ENCODE results near the gene RAET1L.
"Not testable (repeated sequence)": the region's sequence is repeated elsewhere in the genome, so short reads cannot be mapped to it uniquely, and the experiment has no call there.

Gene RAET1L, protein sequence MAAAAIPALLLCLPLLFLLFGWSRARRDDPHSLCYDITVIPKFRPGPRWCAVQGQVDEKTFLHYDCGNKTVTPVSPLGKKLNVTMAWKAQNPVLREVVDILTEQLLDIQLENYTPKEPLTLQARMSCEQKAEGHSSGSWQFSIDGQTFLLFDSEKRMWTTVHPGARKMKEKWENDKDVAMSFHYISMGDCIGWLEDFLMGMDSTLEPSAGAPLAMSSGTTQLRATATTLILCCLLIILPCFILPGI

GRCh38 chr6:150025201-150025917 is at the start of gene RAET1L:
RAET1L (minus strand) TSS chr6:150025532; CDS start chr6:150025471, 61 bp downstream.
- DNase-seq, result peak; percentile 22

DNA sequence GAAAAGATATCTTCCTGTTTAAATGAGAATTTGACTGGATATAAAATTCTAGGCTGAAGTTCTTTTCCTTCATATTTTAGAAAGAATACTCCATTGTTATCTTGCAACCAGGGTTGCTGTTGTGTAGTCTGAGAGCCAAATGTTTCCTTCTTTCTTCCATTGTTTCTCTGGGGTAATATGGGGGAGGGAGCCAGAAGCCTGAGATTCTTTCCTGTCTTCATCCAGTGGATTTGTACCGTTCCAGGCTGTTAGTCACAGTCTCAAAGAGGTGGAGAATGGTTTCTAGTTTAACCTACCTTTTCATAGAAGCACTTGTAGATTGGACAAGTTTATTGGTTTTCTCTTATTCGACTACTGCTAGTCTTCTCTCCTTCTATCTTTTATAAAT is 49.7 kb upstream of the RAET1L start:
- no peak for DNase-seq

DNA sequence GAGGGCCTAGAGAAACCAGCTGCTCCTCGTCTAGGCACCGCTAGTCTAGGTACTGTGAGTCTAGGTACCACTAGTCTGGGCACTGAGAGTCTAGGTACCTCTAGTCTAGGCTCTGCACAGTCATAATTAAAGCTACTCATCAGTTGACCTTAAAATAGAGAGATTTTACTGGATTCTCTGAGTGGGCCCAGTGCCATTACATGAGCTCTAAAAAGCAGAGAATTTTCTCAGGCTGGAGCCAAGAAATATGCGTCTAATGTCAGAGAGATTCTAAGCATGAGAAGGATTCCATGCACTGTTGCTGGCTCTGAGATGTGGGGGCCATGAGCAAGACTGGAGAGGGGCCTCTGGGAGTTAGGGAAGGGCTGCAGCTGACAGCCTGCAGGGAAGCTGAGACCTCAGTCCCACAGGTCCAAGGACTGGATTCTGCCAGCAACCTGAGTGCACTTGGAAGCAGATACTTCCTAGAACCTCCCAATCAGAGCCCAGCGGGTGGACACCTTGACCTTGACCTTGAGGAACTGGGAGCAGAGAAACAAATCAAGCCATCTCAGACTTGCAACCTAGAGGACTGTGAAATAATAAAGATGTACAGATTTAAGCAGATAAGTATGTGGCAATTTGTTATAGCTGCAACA is 49.2 kb upstream of the RAET1L start:
- DNase-seq, result not testable (repeated sequence)

DNA sequence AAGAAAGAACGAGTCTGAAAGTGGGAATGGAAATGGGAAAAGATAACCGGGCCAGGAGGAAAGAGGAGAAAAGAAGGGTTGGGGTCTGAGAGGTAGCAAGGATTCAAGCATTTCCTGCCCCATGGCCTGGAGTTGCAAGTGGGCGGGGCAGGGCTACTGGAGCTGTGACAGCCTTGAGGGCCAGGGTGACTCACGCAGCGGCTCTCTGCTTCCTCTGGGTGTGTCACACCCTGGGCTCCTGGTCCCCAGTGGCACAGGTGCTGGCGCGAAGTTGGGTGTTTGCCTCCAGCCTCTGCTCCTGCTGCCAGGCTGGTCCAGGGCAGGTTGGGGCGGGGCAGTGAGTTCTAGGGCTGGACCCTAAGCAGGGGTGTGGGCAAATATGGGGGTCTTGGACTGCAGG is 46.9 kb upstream of the RAET1L start:
- peak; percentile 51 for DNase-seq

DNA sequence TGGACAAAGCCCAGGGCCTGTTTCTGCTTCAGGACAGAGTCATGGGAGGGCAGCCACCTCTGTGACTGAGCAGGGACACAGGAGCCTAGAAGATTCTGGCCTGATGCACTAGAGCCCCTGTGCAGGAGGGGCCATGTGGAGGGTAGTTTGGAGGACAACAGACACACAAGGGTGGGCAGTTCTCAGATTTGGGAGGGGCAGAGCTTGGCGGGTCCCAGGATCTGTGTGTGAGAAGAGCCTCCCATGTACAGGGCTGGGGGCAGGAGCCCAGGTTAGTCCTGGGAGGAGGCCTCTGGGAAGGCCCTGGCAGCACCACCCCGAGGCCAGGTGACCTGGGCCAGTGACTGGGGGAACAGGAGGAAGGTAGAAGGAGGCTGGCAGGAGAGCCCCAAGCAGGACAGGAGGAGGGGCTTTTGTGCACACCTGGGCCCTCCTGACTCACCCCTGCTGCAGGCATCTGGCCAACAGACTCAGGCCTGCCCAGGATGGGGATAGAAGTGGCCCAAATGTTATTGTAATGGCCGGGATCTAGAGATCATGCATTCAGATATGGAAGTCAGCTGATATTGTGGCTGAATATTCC is 45.0 kb upstream of the RAET1L start:
- no peak for DNase-seq

DNA sequence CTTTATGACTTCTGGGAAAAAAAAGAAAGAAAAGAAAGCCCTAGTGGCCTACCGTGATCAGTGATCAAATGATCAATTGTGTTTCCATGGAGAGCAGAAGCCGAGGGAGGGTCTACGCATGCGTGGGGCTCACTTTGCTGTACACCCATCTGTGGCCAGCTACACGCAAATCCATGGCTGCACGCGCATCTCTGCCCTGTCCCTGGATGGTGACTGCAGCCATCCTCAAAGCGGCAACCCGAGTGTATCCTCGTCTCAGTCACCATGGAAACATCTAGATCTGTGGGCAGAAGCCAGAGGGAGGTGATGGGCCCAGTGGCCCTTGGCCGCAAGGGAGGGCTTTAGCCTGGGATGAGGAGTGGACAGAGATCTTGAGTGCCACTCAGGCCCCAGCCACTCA is 44.4 kb upstream of the RAET1L start:
- no peak for DNase-seq

- DNase-seq, result peak; percentile 64
These were observed 43.7 kb upstream of the RAET1L start, which contains the start of gene ULBP3 for GRCh38 chr6:150068720-150069648. ULBP3 (minus strand) TSS chr6:150069121; CDS start chr6:150069066, 55 bp downstream.

DNA sequence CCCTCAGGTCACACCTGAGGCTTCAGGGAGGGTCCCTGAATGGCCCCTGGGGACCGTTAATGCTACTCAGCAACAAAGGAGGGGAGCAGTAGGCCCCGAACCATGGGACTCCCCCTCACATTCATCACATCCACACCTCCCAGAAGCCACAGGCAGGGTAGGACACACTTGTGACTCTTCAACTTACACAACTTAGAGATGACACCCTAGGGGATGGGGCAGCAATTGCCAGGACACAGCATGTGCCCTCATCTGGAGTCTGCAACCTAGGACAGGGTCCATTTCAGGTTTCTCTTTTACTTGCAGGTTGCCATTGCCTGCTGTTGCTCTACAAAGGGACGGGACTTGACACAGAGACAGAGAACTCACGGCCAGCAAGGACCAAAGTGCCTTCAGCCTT is 42.8 kb upstream of the RAET1L start:
- no peak for DNase-seq

DNA sequence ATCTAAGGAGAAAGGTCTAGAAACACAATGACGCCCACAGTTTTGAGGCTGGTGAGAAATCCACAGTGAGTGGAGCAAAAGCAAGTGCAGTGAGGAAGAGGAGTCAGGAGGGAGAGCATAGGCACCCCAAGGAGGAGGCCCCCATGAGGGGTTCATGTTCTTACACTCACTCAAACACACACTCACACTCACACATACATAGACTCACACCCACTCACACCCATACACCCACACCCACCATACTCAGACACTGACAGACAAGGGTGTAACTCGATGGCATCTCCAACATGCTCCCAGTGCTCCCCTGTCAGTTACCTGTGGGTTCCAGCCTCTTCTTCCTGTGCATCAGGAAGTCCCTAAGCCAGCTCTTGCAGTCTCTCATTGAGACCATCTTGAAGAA is 39.8 kb upstream of the RAET1L start:
- DNase-seq, result no peak

- no peak for DNase-seq
These were observed 38.3 kb upstream of the RAET1L start for GRCh38 chr6:150063640-150064039.

DNA sequence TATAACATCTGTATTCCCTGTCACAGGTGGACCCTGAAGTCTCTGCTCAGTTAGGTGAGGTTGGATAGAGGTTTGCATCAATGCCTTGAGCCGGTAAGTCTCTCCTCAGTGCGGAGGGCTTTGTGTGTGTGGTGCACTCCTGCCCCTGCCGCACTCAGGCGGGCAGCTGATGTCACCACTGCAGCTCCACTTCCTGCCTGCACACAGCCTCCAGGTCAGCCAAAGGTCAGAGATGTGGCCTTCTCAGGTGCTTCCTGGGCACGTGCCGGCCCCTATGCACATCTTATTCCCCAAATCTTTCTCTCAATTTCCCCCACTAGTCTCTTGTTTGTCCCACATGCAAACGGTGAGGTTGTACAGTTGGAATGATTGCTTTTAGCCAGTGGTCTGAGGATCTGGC is 34.6 kb upstream of the RAET1L start:
- DNase-seq, result not testable (repeated sequence)

- no peak for DNase-seq
These were observed 33.7 kb upstream of the RAET1L start for GRCh38 chr6:150058986-150059385.

GRCh38 chr6:150058231-150058792 is 33.0 kb upstream of the RAET1L start:
- no peak for DNase-seq

DNA sequence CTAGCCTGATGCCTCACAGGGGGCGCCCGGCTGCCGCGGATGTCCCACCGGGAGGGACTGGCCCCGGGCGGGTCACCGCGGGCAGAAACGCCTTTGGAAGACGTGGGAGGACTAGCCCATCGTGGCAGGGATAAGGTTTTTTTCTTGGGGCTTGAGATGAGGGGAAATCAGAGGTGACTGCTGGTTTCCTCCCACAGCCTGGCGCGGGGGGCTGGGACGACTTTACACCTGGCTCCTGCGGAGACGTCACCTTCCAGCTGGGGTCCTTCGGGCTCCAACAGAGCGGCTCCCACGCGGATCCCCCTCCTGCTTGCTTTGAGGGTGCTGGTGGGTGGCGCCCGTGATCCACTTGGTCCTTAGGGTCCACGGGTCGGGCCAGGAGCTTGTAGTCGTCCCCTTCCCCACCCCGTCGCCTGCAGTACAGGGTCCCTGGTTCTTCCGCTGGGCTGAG is 32.2 kb upstream of the RAET1L start:
- DNase-seq, result no peak

- DNase-seq, result no peak
These were observed 31.6 kb upstream of the RAET1L start for GRCh38 chr6:150056916-150057315.

- DNase-seq, result no peak
These were observed 30.8 kb upstream of the RAET1L start for GRCh38 chr6:150056156-150056555.

GRCh38 chr6:150055131-150055530 is 29.8 kb upstream of the RAET1L start:
- DNase-seq, result no peak

DNA sequence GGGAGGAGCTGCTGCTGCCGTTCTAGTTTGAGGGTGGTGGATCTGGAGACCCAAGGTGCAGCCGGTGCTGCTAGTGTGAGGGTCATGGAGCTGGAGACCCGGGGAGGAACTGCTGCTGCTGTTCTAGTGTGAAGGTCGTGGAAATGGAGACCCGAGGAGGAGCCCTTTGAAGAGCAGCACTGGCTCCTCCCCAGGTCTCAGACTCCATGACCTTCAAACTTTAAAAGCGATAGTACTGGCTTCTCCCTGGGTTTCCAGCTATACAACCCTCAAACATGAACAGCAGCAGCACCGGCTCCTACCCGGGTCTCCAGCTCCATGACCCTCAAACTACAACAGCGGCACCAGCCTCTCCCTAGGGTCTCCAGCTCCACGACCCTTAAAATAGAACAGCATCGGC is 28.1 kb upstream of the RAET1L start:
- no peak for DNase-seq

DNA sequence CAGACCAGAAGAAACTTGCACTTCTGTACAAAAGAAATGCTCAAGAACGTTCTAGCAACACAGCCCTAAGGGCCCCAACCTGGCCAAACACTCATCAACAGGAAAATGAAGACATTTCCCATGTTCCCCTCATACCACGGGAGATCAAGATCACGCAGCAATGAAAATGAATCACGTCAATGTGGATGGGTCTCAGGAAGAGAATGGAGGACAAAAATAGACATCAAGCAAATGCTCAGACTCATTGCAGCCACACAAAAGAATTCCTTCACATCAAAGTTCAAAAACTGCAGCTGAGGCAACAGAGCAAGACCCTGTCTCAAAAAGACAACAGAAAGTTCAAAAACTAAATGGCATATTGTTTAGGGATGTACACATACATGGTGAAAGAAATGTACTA is 25.5 kb upstream of the RAET1L start:
- no peak for DNase-seq

DNA sequence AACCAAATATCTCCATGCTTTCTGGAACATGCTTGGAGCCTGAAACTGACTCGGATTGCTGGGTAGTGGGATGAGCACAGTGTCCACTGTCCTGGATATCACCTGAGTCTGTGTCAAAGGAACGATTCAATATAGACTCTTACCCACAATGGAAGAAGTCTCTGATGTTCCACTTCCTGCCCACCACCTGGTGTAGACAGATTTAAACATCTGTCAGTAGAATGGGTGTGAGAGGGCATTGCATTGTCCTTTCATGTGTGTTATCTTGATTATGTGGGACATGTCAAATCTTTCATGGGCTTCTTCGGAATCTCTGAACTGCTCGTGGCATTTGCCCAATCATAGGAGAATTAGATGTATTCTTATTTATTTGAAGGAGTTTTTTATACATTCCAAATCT is 22.8 kb upstream of the RAET1L start:
- no peak for DNase-seq

DNA sequence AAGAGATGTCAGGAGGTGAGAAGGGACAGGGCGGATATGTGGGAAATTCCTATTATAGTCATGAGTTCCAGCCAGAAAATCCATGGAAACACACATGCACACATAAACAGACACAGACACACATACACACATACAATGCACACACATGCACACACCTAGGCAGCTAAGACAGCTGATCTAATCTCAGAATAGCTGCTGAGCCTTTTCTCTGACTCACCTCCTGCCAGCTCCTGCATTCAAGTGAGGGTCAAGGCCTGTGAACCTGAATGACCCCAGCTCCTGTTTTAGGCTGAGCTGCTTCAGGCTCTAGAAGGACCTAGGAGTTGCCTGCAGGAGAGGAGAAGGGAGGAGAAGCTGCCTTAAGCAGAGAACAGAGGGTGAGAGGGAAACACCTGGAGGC is 21.6 kb upstream of the RAET1L start:
- no peak for DNase-seq

GRCh38 chr6:150044621-150045145 is 19.4 kb upstream of the RAET1L start:
- no peak for DNase-seq
